ENCODE results near the gene PDE4B.

PDE4B gene

GRCh38 chr1:66371233-66372005 is 578.7 kb downstream of the PDE4B start:
- peaks cover 73% of the 10 kb centered on the region for H3K36me3 ChIP-seq
- H3K9me3 ChIP-seq, result no peaks in the 10 kb centered on the region
- H3K4me3 ChIP-seq (ENCODE audit: low read depth in 1 of 2, low read length in 1 of 2), result no peak overlapping the region
- H3K27me3 ChIP-seq, result no peaks in the 10 kb centered on the region
- no peak for TF ChIP-seq CTCF (IDR thresholded peaks at IDR 0.05)
- H3K27ac ChIP-seq, result peak overlapping the region; percentile 91
- peaks cover 65 to 73% of the 10 kb centered on the region in 2 experiments for H3K4me1 ChIP-seq (ENCODE audit: control insufficient read depth in 1 of 2, insufficient read depth in 1 of 2, low read depth in 1 of 2, low read length in 1 of 2)

DNA sequence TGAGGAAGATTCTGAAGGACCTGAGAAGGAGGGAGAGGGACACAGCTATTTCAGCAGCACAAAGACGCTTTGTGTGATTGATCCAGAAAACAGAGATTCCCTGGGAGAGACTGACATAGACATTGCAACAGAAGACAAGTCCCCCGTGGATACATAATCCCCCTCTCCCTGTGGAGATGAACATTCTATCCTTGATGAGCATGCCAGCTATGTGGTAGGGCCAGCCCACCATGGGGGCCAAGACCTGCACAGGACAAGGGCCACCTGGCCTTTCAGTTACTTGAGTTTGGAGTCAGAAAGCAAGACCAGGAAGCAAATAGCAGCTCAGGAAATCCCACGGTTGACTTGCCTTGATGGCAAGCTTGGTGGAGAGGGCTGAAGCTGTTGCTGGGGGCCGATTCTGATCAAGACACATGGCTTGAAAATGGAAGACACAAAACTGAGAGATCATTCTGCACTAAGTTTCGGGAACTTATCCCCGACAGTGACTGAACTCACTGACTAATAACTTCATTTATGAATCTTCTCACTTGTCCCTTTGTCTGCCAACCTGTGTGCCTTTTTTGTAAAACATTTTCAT is 579.9 kb downstream of the PDE4B start:
- Histone ChIP-seq H3K9me3 (no peaks in the 10 kb centered on the region), H3K4me3 (ENCODE audit: low read depth in 1 of 2, low read length in 1 of 2) (peak overlapping the region; percentile 41 to 57), H3K4me1 (ENCODE audit: control insufficient read depth in 1 of 2, insufficient read depth in 1 of 2, low read depth in 1 of 2, low read length in 1 of 2) (peaks cover 69 to 74% of the 10 kb centered on the region in 2 experiments), H3K36me3 (peaks cover 61% of the 10 kb centered on the region), H3K27me3 (no peaks in the 10 kb centered on the region), H3K27ac (peak overlapping the region; percentile 91)
- no peak for TF ChIP-seq CTCF (IDR thresholded peaks at IDR 0.05)

GRCh38 chr1:66373157-66373591 is 580.5 kb downstream of the PDE4B start:
- Histone ChIP-seq H3K36me3 (peaks cover 55% of the 10 kb centered on the region), H3K4me1 (ENCODE audit: control insufficient read depth in 1 of 2, insufficient read depth in 1 of 2, low read depth in 1 of 2, low read length in 1 of 2) (peaks cover 69 to 75% of the 10 kb centered on the region in 2 experiments), H3K27ac (peak overlapping the region; percentile 91)

DNA sequence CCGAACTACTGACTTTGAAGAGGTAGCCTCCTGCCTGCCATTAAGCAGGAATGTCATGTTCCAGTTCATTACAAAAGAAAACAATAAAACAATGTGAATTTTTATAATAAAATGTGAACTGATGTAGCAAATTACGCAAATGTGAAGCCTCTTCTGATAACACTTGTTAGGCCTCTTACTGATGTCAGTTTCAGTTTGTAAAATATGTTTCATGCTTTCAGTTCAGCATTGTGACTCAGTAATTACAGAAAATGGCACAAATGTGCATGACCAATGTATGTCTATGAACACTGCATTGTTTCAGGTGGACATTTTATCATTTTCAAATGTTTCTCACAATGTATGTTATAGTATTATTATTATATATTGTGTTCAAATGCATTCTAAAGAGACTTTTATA is 581.5 kb downstream of the PDE4B start:
- Histone ChIP-seq H3K4me3 (ENCODE audit: low read depth in 1 of 2, low read length in 1 of 2) (peak overlapping the region in 1 of 2 experiments; percentile 57), H3K27me3 (no peaks in the 10 kb centered on the region), H3K27ac (peak overlapping the region; percentile 91), H3K36me3 (peaks cover 46% of the 10 kb centered on the region), H3K9me3 (no peaks in the 10 kb centered on the region), H3K4me1 (ENCODE audit: control insufficient read depth in 1 of 2, insufficient read depth in 1 of 2, low read depth in 1 of 2, low read length in 1 of 2) (peaks cover 69 to 75% of the 10 kb centered on the region in 2 experiments)
- TF ChIP-seq CTCF (IDR thresholded peaks at IDR 0.05), result no peak

More at GRCh38 chr1:66373157-66373591, 580.5 kb downstream of the PDE4B start:
- Histone ChIP-seq H3K27me3 (no peaks in the 10 kb centered on the region), H3K9me3 (no peaks in the 10 kb centered on the region), H3K4me3 (ENCODE audit: low read depth in 1 of 2, low read length in 1 of 2) (peak overlapping the region; percentile 41 to 57)
- no peak for TF ChIP-seq CTCF (IDR thresholded peaks at IDR 0.05)

DNA sequence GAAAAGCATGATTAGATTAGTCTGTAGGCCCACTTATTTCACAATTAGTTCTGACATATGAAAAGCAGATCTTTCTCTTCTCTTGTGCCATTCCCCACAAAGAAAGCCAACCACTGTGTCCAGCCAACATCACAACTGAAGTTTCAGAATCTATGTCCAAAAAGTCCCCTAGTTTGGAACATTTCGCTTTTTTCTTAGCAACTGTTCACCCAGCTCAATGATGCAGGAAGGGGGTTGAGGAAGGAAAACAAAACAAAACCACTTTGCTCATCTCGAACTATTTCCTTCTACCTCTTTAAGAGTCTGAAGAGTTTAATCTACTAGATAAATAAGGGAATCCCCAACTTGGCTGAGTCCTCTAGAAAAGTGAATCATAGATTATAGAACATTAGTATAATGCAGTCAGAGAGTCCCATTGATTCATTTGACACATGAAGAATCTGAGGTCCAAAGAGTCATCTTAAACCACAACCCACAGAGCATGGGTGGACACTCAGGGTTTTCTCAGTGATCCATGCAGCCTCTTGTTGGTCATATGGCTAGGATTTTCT is 581.9 kb downstream of the PDE4B start:
- Histone ChIP-seq H3K27me3 (no peaks in the 10 kb centered on the region), H3K36me3 (peaks cover 41% of the 10 kb centered on the region), H3K4me1 (ENCODE audit: control insufficient read depth in 1 of 2, insufficient read depth in 1 of 2, low read depth in 1 of 2, low read length in 1 of 2) (peaks cover 69 to 75% of the 10 kb centered on the region in 2 experiments), H3K27ac (peak overlapping the region; percentile 91), H3K9me3 (no peaks in the 10 kb centered on the region), H3K4me3 (ENCODE audit: low read depth in 1 of 2, low read length in 1 of 2) (peak overlapping the region; percentile 17 to 57)
- no peak for TF ChIP-seq CTCF (IDR thresholded peaks at IDR 0.05)

Data from neutrophil (primary cell).